HEK293 (cell line): Measurements from ENCODE around the gene CRIM1.

ENCODE experiments used
- GFI1B ChIP-seq: fragments of 450-650 bp; formaldehyde crosslinking; IDR thresholded peaks from 2 replicates; pipeline ENCODE4 v1.5.1; 2016; ENCODE audit warnings: missing biosample characterization, missing genetic modification characterization
- GLIS1 ChIP-seq: fragments of 450-650 bp; formaldehyde crosslinking; IDR thresholded peaks from 2 replicates; pipeline ENCODE4 v1.5.1; 2016; ENCODE audit warnings: missing biosample characterization, missing genetic modification characterization
- KLF9 ChIP-seq: fragments of 450-650 bp; formaldehyde crosslinking; IDR thresholded peaks from 2 replicates; pipeline ENCODE4 v1.5.1; 2016; ENCODE audit warnings: missing biosample characterization, missing genetic modification characterization, low read depth
- SCRT1 ChIP-seq: fragments of 450-650 bp; formaldehyde crosslinking; IDR thresholded peaks from 2 replicates; pipeline ENCODE4 v1.5.1; 2016; ENCODE audit warnings: missing biosample characterization, missing genetic modification characterization, borderline replicate concordance
- ZBTB8A ChIP-seq: fragments of 450-650 bp; formaldehyde crosslinking; IDR thresholded peaks from 2 replicates; pipeline ENCODE4 v1.5.1; 2016; ENCODE audit warnings: missing biosample characterization, missing genetic modification characterization
- ZNF10 ChIP-seq: fragments of 450-650 bp; formaldehyde crosslinking; IDR thresholded peaks from 2 replicates; pipeline ENCODE4 v1.5.1; 2017; ENCODE audit warnings: missing biosample characterization, missing genetic modification characterization
- ZNF223 ChIP-seq: fragments of 450-650 bp; formaldehyde crosslinking; IDR thresholded peaks from 2 replicates; pipeline ENCODE4 v1.5.1; 2016; ENCODE audit warnings: missing biosample characterization, missing genetic modification characterization
- ZNF292 ChIP-seq: fragments of 450-650 bp; formaldehyde crosslinking; IDR thresholded peaks from 2 replicates; pipeline ENCODE4 v1.5.1; 2016; ENCODE audit warnings: low read depth, missing biosample characterization, missing genetic modification characterization, borderline replicate concordance
- ZNF629 ChIP-seq: fragments of 450-650 bp; formaldehyde crosslinking; IDR thresholded peaks from 2 replicates; pipeline ENCODE4 v1.5.1; 2017; ENCODE audit warnings: missing biosample characterization, missing genetic modification characterization
- ZSCAN30 ChIP-seq: fragments of 450-650 bp; IDR thresholded peaks from 2 replicates; pipeline ENCODE4 v1.5.1; 2018; ENCODE audit warnings: missing biosample characterization, mild to moderate bottlenecking, missing genetic modification characterization, moderate library complexity
- TF ChIP-seq, protein P1 (sequence below): sonication (generic); formaldehyde crosslinking; IDR thresholded peaks from 2 replicates; pipeline ENCODE4 v1.8.1; 2022; ENCODE audit warnings: mild to moderate bottlenecking, moderate library complexity, missing genetic modification reagents
- TF ChIP-seq, protein P2 (sequence below): fragments of 450-650 bp; formaldehyde crosslinking; IDR thresholded peaks from 2 replicates; pipeline ENCODE4 v1.5.1; 2016; ENCODE audit warnings: missing biosample characterization, missing genetic modification characterization
- TF ChIP-seq, protein P3 (sequence below): fragments of 450-650 bp; formaldehyde crosslinking; IDR thresholded peaks from 2 replicates; pipeline ENCODE4 v1.5.1; 2016; ENCODE audit warnings: missing biosample characterization, missing genetic modification characterization

DNA sequence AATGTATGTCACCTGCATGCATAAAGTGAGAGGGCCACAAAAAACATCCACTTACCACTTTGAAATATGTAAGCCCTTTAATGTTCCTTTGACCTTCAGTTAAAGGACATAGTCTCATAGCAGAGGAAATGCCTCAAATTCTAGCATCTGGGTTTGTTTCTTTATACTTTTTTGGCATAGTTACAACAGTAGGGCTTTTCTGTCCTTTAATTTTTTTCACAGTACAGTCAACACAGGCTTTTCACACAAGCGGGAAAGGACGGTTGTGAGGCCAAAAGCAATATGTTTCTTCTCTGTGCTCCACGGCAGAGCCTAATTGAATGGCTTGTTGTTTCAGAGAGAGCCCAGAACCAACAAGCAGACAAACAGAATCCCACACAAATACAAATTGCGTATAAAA lies 57.6 kb downstream of the CRIM1 start:
- TF ChIP-seq ZNF629 (tag by site-specific recombination) (no peak), ZNF223 (tag by site-specific recombination) (no peak), ZSCAN30 (tag by site-specific recombination) (no peak), ZNF292 (tag by site-specific recombination) (no peak), SCRT1 (no peak), ZBTB8A (no peak), GFI1B (tag by site-specific recombination) (no peak), GLIS1 (tag by site-specific recombination) (no peak), ZNF10 (no peak), KLF9 (tag by site-specific recombination) (no peak)
- TF ChIP-seq, protein P1, sequence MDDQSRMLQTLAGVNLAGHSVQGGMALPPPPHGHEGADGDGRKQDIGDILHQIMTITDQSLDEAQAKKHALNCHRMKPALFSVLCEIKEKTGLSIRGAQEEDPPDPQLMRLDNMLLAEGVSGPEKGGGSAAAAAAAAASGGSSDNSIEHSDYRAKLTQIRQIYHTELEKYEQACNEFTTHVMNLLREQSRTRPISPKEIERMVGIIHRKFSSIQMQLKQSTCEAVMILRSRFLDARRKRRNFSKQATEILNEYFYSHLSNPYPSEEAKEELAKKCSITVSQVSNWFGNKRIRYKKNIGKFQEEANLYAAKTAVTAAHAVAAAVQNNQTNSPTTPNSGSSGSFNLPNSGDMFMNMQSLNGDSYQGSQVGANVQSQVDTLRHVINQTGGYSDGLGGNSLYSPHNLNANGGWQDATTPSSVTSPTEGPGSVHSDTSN: no peak
- TF ChIP-seq, protein P2, sequence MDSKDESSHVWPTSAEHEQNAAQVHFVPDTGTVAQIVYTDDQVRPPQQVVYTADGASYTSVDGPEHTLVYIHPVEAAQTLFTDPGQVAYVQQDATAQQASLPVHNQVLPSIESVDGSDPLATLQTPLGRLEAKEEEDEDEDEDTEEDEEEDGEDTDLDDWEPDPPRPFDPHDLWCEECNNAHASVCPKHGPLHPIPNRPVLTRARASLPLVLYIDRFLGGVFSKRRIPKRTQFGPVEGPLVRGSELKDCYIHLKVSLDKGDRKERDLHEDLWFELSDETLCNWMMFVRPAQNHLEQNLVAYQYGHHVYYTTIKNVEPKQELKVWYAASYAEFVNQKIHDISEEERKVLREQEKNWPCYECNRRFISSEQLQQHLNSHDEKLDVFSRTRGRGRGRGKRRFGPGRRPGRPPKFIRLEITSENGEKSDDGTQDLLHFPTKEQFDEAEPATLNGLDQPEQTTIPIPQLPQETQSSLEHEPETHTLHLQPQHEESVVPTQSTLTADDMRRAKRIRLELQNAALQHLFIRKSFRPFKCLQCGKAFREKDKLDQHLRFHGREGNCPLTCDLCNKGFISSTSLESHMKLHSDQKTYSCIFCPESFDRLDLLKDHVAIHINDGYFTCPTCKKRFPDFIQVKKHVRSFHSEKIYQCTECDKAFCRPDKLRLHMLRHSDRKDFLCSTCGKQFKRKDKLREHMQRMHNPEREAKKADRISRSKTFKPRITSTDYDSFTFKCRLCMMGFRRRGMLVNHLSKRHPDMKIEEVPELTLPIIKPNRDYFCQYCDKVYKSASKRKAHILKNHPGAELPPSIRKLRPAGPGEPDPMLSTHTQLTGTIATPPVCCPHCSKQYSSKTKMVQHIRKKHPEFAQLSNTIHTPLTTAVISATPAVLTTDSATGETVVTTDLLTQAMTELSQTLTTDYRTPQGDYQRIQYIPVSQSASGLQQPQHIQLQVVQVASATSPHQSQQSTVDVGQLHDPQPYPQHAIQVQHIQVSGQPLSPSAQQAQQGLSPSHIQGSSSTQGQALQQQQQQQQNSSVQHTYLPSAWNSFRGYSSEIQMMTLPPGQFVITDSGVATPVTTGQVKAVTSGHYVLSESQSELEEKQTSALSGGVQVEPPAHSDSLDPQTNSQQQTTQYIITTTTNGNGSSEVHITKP (tag by site-specific recombination): no peak
- TF ChIP-seq, protein P3, sequence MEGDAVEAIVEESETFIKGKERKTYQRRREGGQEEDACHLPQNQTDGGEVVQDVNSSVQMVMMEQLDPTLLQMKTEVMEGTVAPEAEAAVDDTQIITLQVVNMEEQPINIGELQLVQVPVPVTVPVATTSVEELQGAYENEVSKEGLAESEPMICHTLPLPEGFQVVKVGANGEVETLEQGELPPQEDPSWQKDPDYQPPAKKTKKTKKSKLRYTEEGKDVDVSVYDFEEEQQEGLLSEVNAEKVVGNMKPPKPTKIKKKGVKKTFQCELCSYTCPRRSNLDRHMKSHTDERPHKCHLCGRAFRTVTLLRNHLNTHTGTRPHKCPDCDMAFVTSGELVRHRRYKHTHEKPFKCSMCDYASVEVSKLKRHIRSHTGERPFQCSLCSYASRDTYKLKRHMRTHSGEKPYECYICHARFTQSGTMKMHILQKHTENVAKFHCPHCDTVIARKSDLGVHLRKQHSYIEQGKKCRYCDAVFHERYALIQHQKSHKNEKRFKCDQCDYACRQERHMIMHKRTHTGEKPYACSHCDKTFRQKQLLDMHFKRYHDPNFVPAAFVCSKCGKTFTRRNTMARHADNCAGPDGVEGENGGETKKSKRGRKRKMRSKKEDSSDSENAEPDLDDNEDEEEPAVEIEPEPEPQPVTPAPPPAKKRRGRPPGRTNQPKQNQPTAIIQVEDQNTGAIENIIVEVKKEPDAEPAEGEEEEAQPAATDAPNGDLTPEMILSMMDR (tag by site-specific recombination): no peak
